Measurements from ENCODE around the gene LHX4.

LHX4 gene

GRCh38 chr1:180312926-180313325 lies 82.9 kb downstream of the LHX4 start:
- no peak for DNase-seq

- no peak for DNase-seq
These were observed 97.0 kb downstream of the LHX4 start for GRCh38 chr1:180327089-180327488.

Data from activated CD4-positive, alpha-beta T cell treated with anti-CD3 and anti-CD28 coated beads, Interleukin-2, amount 50 U/mL, for 1 hour (primary cell).